HG03457 (cell line): ENCODE results near the gene SNPH.

Experiments
- ATAC-seq: cut with Tn5 transposase; IDR thresholded peaks from one replicate; pipeline ENCODE4 v1.9.1; 2021; ENCODE audit warnings: moderate number of reproducible peaks; ENCODE audit not compliant: unreplicated experiment

SNPH gene

GRCh38 chr20:1323256-1323655 lies 57.2 kb downstream of the SNPH start:
- ATAC-seq: no peak

DNA sequence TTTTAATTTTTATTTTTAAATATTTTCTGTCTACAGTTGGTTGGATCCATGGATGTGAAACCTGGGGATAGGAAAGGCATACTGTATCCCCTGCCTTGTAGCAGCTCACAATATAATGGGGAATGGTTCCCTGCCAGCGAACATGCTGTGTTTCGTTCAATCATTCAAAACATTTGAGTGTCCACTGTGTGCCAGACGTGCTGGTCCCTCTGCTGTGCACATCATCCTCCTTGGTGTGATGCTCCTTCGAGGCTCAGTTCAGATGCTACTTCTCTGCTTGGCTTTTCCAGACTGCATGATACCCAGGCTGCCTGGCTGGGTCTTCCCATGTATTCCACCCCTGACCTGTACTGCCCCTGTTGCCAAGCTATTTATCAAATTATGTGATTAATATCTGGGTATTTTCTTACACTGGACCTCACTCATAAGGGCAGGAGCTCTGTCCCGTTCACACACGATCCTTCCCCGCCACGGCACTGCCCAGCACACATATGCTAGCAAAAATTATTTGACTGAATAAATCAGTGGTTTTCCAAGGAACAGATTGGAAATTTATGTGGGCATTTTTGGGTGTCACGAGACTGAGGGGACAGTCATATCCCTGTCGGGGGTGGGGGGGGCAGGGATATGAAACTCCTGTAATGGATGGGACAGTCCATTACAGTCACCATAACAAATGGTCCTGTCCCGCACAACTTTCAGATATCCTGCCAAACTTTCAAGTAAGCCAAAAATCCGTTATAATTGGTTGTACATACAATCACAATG lies 57.9 kb downstream of the SNPH start:
- no peak for ATAC-seq

- no peak for ATAC-seq
Measured at GRCh38 chr20:1324598-1325172, 58.6 kb downstream of the SNPH start.

GRCh38 chr20:1325173-1326030 lies 59.3 kb downstream of the SNPH start:
- ATAC-seq: peak; percentile 75

DNA sequence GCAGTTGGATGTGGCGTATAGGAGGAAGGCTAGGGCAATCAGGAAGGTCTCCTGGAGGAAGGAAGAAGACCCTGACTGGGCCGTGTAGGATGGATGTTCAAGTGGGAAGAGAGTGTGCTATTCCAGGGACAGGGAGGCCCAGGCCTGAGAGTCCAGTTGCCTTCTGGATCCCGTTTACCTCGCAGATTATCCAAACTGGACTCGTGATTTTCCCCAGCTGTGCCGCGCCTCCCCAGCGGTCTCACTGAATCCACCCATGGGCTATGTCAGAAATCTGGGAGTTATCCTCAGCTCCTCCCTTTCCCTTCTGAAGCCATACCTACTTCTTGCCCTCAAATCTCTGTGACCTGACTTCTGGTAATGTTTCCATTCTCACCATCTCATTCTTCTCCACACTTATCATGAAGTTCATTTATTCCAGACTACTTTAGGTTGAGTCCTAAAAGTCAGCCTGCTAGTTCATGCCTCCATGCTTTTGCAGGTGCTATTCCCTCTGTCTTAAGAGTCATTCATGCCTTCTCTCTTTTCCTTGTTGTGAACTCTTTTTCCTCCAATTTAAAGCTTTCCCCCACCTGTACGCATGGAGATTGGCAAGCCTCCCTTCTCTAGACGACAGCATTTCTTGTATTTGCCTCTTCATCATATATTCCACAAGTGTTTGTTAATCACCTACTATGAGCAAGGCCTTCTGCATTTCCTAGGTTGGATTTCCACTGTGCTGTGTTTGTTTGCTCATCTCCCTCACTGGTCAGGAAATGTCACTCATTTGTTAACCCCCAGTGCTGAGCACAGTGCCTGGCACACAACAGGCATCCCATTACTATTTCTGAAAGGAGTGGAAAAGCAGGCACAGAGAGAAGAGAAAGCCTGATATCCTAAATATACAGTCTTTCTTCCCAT lies 60.2 kb downstream of the SNPH start:
- no peak for ATAC-seq

- no peak for ATAC-seq
Measured at GRCh38 chr20:1327241-1327653, 61.2 kb downstream of the SNPH start.

GRCh38 chr20:1327827-1328679 lies 62.0 kb downstream of the SNPH start:
- ATAC-seq: no peak

GRCh38 chr20:1328680-1329330 lies 62.7 kb downstream of the SNPH start, which contains the start of gene SDCBP2:
SDCBP2 (minus strand) TSS chr20:1329139; CDS start chr20:1320416, 8,723 bp downstream.
- ATAC-seq: no peak

GRCh38 chr20:1330075-1330830 lies 64.2 kb downstream of the SNPH start:
- no peak for ATAC-seq

DNA sequence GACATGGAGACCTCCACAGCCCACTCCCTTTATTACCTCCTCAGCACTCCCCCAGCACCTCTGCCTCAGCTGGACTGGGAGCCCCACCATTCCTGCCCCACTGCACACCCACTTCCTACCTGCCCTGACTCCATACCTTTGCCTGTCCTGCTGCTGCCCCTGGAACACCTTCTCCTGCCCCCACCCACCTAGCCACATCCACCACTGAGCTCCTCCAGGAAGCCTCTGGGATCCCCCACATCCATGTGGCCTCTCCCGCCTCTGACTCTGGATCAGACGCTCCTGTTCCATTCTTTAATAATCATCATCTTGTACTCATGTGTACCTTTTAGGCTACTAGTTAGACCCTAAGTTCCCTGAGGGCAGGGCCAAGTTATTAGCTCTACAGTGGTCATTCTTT lies 65.0 kb downstream of the SNPH start:
- ATAC-seq: no peak

GRCh38 chr20:1331801-1332453 lies 65.8 kb downstream of the SNPH start:
- ATAC-seq: no peak

DNA sequence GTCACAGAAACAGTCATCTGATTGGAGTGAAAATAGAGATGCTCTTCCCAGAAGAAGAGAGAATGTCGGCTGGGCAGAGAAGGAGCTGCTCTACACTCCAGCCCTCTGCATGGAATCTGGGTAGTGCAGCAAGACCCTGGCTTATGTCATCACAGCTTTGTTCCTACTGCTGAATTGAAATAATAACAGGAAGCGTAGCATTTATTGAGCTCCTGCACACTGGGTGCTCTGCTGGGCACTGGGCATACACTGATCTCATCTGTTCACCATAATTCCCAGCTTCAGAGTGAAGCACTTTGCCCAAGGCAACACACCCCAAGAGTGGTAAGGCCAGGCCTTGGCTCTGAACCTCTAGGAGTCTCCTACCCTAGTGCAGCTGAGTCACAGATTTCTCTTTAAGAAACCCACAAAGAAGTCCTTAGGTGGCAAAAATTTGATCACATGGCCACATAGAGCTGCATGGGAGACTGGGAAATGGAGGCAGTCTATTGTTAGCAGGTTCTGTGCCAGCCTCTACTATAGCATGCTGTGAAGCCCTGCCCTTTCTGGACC lies 66.7 kb downstream of the SNPH start:
- no peak for ATAC-seq

- no peak for ATAC-seq
Measured at GRCh38 chr20:1333462-1334369, 67.6 kb downstream of the SNPH start.

DNA sequence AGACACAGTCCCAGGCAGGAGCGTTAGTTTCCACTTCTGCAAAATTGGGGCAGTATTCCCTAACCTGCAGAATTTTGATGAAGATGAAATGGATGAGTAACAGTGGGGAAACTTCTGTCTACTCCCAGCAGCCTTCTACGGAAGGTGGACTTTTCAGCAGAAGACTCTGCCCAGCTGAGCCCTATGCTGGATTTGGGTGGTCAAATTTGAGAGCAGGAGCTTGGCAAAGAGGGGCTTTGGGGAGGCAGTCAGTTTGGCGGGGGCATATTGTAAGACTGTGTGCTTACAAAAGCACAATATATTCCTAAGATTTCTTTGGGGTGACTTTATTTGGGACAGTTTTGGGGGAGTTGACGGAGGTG lies 68.3 kb downstream of the SNPH start:
- no peak for ATAC-seq

- ATAC-seq: no peak
Measured at GRCh38 chr20:1334761-1335160, 68.7 kb downstream of the SNPH start.

DNA sequence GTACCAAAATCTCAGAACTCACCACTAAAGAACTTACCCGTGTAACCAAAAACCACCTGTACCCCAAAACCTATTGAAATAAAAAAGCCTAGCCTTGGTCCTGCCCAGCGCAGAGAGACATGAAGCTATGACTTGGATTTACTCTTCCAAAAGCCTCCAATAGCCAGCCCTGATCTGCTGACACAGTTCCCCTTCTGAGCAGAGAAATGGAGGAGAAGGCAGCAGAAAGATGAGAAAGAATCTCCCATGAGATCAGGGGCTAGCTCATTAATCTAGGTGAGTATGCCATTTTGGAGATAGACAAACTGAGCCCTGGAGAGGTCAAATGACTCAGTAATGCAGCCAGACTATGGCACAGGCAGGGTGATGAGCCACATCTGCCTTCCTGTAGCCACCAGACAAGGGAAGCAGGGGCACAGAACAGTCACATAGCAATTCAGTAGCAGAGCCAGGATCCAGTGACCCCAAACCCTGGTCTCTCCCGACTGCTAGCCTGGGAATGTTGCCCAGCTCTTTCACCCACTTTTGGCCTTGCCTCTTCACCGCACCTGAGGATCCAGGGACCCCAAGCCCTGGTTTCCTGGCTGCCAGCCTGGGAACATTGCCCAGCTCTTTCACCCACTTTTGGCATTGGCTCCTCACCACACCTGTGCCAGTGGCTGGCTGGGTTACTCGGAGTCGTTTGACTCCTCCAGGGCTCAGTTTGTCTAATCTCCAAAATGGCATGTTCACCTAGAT lies 70.0 kb downstream of the SNPH start:
- no peak for ATAC-seq
